Stimulated activated CD4-positive, alpha-beta T cell treated with anti-CD3 and anti-CD28 coated beads, Interleukin-12 subunit alpha, Interleukin-12 subunit beta, amount 100 ng/mL, for 48 hours (primary cell): Measurements from ENCODE around the gene MARS2.
"Not testable (repeated sequence)": the region's sequence is repeated elsewhere in the genome, so short reads cannot be mapped to it uniquely, and the experiment has no call there.

ENCODE experiments used
- DNase-seq, 3 donors: peaks; one replicate each; pipeline ENCODE4 v3.0.0-alpha.2; 2020; ENCODE audit warnings: low read depth in 2 of 3, low spot score in 1 of 3

MARS2 gene

GRCh38 chr2:197705912-197706838 is 1.0 kb downstream of the MARS2 start:
- no peak for DNase-seq

GRCh38 chr2:197706839-197707207 is 1.7 kb downstream of the MARS2 start:
- DNase-seq = no peak

- no peak for DNase-seq
These were observed 2.4 kb downstream of the MARS2 start for GRCh38 chr2:197707316-197708213.

GRCh38 chr2:197708331-197708730 is 3.2 kb downstream of the MARS2 start:
- DNase-seq = no peak

- not testable (repeated sequence) for DNase-seq
These were observed 4.0 kb downstream of the MARS2 start for GRCh38 chr2:197709140-197709539.

GRCh38 chr2:197710424-197711042 is 5.4 kb downstream of the MARS2 start:
- no peak for DNase-seq

- DNase-seq = no peak
These were observed 6.4 kb downstream of the MARS2 start for GRCh38 chr2:197711578-197711977.

GRCh38 chr2:197713271-197713670 is 8.1 kb downstream of the MARS2 start:
- no peak for DNase-seq

- DNase-seq = no peak
These were observed 12.7 kb downstream of the MARS2 start for GRCh38 chr2:197717863-197718262.

- DNase-seq = no peak
These were observed 21.8 kb downstream of the MARS2 start for GRCh38 chr2:197727011-197727410.

- DNase-seq = not testable (repeated sequence)
These were observed 23.7 kb downstream of the MARS2 start for GRCh38 chr2:197728555-197729544.

- no peak for DNase-seq
These were observed 35.0 kb downstream of the MARS2 start for GRCh38 chr2:197740200-197740599.
